Skin of body (tissue), 3 donors: ENCODE measurements around the gene HIC2. TPM values are rescaled to one million over a fixed set of nuclear protein-coding genes. Genes with fewer than 3 reads are reported as not detected.
"Not testable (repeated sequence)": the region's sequence is repeated elsewhere in the genome, so short reads cannot be mapped to it uniquely, and the experiment has no call there.

Experiments
- DNase-seq: peaks from one replicate; lab custom pipeline; 2025; lab: John Stamatoyannopoulos, UW
- small RNA-seq: library from RNA; depleted of rRNA; stranded (forward); fragments of <200 nt; gene quantifications from one replicate; pipeline ENCODE3, GENCODE V24; 2014; ENCODE audit warnings: low replicate concordance
- total RNA-seq: library from RNA; depleted of rRNA; stranded (reverse); fragments of >200 nt; gene quantifications from one replicate; pipeline ENCODE4 v1.2.3, GENCODE V29; 2014

Gene HIC2
- total RNA-seq, 1 donor from 2014 or later: 4.8 TPM

DNA sequence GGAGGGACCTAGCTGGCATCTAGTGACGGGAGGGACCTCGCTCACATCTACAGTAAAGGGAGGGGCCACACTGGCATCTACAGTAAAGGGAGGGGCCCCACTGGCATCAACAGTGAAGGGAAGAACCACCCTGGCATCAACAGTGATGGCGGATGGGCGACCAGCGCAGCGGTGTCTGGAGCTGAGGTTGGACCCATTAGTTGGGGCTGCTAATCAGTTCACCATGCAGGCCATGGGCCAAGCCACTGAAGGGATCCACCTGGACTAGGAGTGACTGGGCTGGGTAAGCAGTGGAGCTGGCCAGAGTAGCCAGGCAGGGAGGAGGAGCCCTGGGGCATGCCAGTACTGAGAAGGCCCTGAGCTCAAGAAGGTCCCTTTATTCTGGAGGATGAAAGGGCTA, 73.4 kb downstream of the HIC2 start:
- DNase-seq: not testable (repeated sequence)

DNA sequence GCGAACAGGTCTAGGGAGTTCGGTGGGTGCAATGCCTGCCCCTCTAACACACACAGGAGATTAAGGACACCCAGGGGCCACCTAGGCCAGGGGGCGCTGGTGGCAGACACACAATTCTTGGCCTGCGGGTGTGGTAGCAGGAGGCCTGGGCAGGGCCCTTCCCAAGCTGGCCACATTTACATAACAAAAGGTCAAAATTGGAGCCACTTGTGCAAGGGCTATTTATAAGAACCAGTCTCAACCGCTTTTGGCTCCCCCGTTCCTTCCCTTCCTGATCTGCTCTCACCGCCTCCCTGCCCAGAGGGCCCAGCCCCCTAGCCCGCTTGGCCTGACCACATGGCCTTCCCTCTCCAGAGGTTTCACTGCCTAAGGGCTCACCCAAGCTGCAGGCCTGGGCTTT, 75.1 kb downstream of the HIC2 start:
- not testable (repeated sequence) for DNase-seq

DNA sequence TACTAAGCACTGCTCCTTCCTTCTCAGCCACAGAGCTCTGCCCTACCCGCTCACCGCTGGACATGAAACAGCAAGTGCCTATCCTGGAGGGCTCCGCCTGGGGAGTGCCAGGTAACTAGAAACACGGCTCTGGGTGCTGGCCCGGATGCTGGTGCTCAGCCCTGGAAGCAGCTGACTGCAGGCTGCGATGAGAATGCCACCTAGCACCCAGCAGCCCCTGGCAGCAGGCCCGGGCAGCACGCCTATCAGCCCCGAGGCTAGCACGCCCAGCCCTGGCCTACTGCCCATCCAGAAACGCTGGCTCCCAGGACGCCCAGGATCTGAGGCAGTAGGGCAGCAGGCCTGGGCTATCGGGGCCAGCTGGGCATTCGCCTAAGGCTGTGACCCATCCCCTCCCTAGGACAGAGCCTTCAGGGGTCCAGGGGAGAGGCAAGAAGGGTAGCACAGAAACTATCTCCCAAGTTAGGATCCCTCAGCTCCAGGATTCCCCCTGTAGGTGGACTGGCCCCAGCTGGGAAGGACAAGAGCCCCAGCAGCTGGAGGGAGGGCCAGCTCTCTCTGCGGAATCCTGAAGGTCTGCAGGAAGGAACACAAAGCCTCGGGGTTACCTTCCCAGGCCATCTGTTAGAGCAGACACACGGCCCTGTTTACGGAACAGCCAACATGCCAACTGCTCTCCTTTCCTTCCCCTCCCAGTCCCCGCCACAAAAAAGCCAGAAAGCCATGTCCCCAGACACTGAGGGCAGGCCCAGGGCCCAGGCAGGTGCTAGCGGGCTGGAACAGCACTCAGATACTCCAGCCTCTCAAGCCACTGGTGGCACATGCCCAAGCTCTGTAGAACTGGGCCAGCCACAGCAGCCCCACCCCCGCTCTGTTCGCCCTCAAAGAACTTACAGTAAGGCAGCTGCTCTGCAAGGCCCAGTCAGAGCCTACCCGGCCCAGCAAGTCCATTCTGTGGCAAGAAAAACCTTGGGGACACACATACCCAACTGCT, 76.9 kb downstream of the HIC2 start:
- not testable (repeated sequence) for DNase-seq

- DNase-seq: not testable (repeated sequence)
Measured at GRCh38 chr22:21497984-21498383, 80.8 kb downstream of the HIC2 start.

- not testable (repeated sequence) for DNase-seq
Measured at GRCh38 chr22:21498489-21498888, 81.3 kb downstream of the HIC2 start.

DNA sequence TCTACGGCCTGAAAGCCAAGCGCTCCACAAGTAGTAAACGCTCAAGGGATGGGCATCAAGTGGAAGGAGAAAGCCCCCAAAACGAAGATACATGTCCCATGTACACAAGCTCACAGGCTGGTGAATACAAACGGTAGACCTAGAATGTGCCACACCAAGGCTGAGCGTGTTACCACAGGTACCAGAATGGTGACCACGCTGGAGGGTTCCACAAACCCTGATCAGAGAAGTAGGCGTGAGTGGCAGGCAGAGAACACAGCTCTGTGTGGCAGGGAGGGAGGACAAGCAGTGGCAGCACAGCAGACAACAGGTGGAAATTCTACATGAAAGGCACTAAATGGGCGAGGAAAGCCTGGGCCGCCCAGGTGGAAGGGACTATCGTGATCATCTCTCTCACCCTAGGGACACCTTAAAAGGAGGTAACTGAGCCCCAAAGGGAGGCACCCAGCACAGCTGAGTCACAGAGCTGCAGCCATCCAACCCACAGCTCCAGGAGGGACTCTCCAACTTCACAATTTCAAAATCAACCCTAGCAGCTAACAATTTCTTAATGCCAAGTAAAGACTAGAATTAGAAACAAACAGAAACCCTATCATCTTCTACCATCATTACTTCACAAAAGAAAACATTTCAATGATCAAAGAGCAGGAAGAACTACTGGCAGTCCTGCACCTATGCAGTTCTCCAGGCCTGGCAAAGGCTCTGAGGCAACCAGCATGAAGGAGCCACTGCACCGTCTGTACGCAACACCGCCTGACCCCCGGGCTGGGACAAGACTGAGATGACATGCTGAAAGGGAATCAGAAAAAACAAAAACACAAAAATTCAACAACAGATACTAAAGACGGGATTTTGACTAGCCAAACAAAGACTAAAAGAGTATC, 82.7 kb downstream of the HIC2 start:
- not testable (repeated sequence) for DNase-seq

Small RNAs within 50 kb of the gene (small RNA-seq; reads per million reads assigned to genes)
- gene RF00492: not detected
- gene RN7SKP63: not detected

Other genes starting within 250 kb of the HIC2 start
- 0.10 TPM for gene RIMBP3B, start 33.6 kb upstream of the HIC2 start, total RNA-seq
- 1.8 TPM for gene TMEM191C, start 50.0 kb downstream of the HIC2 start, total RNA-seq
- not detected for gene RIMBP3C, start 134.1 kb downstream of the HIC2 start, total RNA-seq
- gene UBE2L3, start 150.3 kb downstream of the HIC2 start, total RNA-seq: 25.3 TPM
- 4.7 TPM for gene YDJC, start 212.7 kb downstream of the HIC2 start, total RNA-seq
- gene CCDC116, start 215.4 kb downstream of the HIC2 start, total RNA-seq: 0.20 TPM
- gene SDF2L1, start 224.9 kb downstream of the HIC2 start, total RNA-seq: 7.2 TPM
- gene PPIL2, start 248.6 kb downstream of the HIC2 start, total RNA-seq: 22.3 TPM